Activated gamma-delta T cell treated with anti-CD3 and anti-CD28 coated beads, Interleukin-2, amount 50 U/mL, for 16 hours (primary cell): ENCODE data around the gene MRM3.
"Not testable (repeated sequence)": the region's sequence is repeated elsewhere in the genome, so short reads cannot be mapped to it uniquely, and the experiment has no call there.

ENCODE experiments used
- DNase-seq: peaks from one replicate; pipeline ENCODE4 v3.0.0-alpha.2; 2020; ENCODE audit warnings: low read depth

The MRM3 gene

GRCh38 chr17:755319-755961, 26.7 kb upstream of the MRM3 start:
- not testable (repeated sequence) for DNase-seq

- not testable (repeated sequence) for DNase-seq
Observed at GRCh38 chr17:756010-756567, 26.1 kb upstream of the MRM3 start.

- no peak for DNase-seq
Observed at GRCh38 chr17:759964-760363, 22.2 kb upstream of the MRM3 start.

- DNase-seq: no peak
Observed at GRCh38 chr17:760371-760770, 21.8 kb upstream of the MRM3 start.

GRCh38 chr17:767076-767475, 15.1 kb upstream of the MRM3 start:
- no peak for DNase-seq

GRCh38 chr17:773016-773415, 9.1 kb upstream of the MRM3 start:
- DNase-seq: no peak

- DNase-seq: no peak
Observed at GRCh38 chr17:773467-774312, 8.5 kb upstream of the MRM3 start.

- no peak for DNase-seq
Observed at GRCh38 chr17:774313-774584, 7.9 kb upstream of the MRM3 start.

- no peak for DNase-seq
Observed at GRCh38 chr17:778096-778495, 4.1 kb upstream of the MRM3 start.

GRCh38 chr17:784143-784542, 2.0 kb downstream of the MRM3 start:
- no peak for DNase-seq

GRCh38 chr17:785901-786300, 3.7 kb downstream of the MRM3 start:
- not testable (repeated sequence) for DNase-seq

- DNase-seq: no peak
Observed at GRCh38 chr17:787641-788221, 5.6 kb downstream of the MRM3 start.

GRCh38 chr17:788551-788950, 6.4 kb downstream of the MRM3 start:
- no peak for DNase-seq

- no peak for DNase-seq
Observed at GRCh38 chr17:789160-789840, 7.1 kb downstream of the MRM3 start.

- not testable (repeated sequence) for DNase-seq
Observed at GRCh38 chr17:789931-790873, 8.0 kb downstream of the MRM3 start.

GRCh38 chr17:790874-791247, 8.7 kb downstream of the MRM3 start:
- DNase-seq: not testable (repeated sequence)

GRCh38 chr17:791829-792228, 9.7 kb downstream of the MRM3 start:
- DNase-seq: no peak

- no peak for DNase-seq
Observed at GRCh38 chr17:792277-792676, 10.1 kb downstream of the MRM3 start.

- no peak for DNase-seq
Observed at GRCh38 chr17:794876-795275, 12.7 kb downstream of the MRM3 start.

- no peak for DNase-seq
Observed at GRCh38 chr17:795276-795675, 13.1 kb downstream of the MRM3 start.

- DNase-seq: no peak
Observed at GRCh38 chr17:795721-796120, 13.6 kb downstream of the MRM3 start.
